ENCODE data around the gene DSCAM.

DNA sequence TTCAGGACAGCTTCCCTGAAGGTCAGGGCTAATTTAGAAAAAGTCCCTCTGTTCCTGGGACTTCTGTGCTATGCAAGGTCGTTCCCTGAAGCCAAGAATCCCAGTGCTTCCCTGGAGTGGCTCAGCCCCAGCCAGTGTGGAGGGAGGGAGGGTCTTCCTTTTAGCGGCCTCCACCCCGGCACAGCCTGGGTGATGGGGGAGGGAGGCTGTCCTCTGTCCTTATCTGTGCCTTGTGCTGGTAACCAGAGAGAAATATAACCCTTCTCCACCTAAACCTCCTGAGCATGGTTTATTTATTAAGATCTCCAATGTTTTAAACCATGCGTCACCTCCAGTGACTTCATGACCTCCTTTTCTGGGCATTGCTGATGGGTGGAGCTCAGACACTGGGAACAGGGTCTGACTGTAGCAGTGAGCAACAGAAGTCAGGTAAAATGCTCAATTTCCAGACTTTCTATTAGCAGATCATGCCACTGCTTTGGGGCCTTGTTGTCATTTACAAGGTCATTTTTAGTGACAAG lies 157.1 kb downstream of the DSCAM start:
- TF ChIP-seq, protein P1, sequence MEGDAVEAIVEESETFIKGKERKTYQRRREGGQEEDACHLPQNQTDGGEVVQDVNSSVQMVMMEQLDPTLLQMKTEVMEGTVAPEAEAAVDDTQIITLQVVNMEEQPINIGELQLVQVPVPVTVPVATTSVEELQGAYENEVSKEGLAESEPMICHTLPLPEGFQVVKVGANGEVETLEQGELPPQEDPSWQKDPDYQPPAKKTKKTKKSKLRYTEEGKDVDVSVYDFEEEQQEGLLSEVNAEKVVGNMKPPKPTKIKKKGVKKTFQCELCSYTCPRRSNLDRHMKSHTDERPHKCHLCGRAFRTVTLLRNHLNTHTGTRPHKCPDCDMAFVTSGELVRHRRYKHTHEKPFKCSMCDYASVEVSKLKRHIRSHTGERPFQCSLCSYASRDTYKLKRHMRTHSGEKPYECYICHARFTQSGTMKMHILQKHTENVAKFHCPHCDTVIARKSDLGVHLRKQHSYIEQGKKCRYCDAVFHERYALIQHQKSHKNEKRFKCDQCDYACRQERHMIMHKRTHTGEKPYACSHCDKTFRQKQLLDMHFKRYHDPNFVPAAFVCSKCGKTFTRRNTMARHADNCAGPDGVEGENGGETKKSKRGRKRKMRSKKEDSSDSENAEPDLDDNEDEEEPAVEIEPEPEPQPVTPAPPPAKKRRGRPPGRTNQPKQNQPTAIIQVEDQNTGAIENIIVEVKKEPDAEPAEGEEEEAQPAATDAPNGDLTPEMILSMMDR (IDR thresholded peaks at IDR 0.05) = no peak
- TF ChIP-seq POLR2A (IDR thresholded peaks at IDR 0.05) = no peak
